Erythroblast (primary cell): Measurements from ENCODE around the gene ZBTB20.

Experiments
- GATA1 ChIP-seq: IDR thresholded peaks from 2 replicates; pipeline ENCODE4 v1.6.1; 2011; ENCODE audit warnings: low read depth, mild to moderate bottlenecking, control low read depth, low read length, moderate library complexity
- POLR2A ChIP-seq: IDR thresholded peaks from 2 replicates; pipeline ENCODE4 v1.6.1; 2011; ENCODE audit warnings: mild to moderate bottlenecking, low read length

GRCh38 chr3:114892131-114892879, 254.8 kb downstream of the ZBTB20 start:
- TF ChIP-seq POLR2A (no peak), GATA1 (no peak)
